ENCODE data around the gene ZMIZ1. TPM values are rescaled to one million over a fixed set of nuclear protein-coding genes. Genes with fewer than 3 reads are reported as not detected.

The ZMIZ1 gene
- total and polyA plus RNA-seq, 4 donors = 3.9 to 19.1 (median 9.8) TPM

GRCh38 chr10:79208251-79208983 is 139.7 kb downstream of the ZMIZ1 start:
- H3K27ac ChIP-seq (ENCODE audit: low read depth in 1 of 2, low read length in 2 of 2) = no peak overlapping the region
- peaks cover 6 to 48% (median 15%) of the 10 kb centered on the region in 4 donors for H3K36me3 ChIP-seq (ENCODE audit: control insufficient read depth in 4 of 4, insufficient read depth in 3 of 4, low read depth in 1 of 4, low read length in 3 of 4)
- no peak for DNase-seq (ENCODE audit: low spot score)

DNA sequence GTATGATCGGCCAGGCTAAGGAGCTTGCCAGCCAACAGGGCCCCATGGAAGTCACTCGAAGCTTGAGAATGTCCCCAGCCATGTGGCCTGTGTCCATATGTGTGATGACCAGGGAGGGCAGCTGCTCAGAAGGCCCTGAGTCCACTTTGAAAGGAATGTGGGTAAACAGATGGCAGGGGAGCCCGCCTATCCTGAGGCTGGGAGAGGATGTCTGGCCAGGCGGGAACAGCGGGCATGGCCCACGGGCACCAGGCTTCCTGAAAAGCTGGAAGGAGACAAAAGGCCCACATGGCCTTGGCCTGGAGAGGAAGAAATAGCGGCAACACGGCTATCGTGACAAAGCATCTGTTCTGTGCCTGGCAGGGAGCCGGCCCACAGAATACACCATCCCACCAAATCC is 140.6 kb downstream of the ZMIZ1 start:
- DNase-seq (ENCODE audit: low spot score) = no peak
- WGBS = 86% methylated on average over 10 of the region's 10 CpGs
- Histone ChIP-seq H3K4me1 (ENCODE audit: control insufficient read depth in 4 of 4, insufficient read depth in 4 of 4, low read length in 3 of 4) (peaks cover 0 to 7% (median 0%) of the 10 kb centered on the region in 4 donors), H3K9ac (ENCODE audit: low read depth in 1 of 2, low read length in 2 of 2) (no peak overlapping the region), H3K27ac (ENCODE audit: low read depth in 1 of 2, low read length in 2 of 2) (no peak overlapping the region), H3K36me3 (ENCODE audit: control insufficient read depth in 4 of 4, insufficient read depth in 3 of 4, low read depth in 1 of 4, low read length in 3 of 4) (peaks cover 6 to 52% (median 15%) of the 10 kb centered on the region in 4 donors), H3K27me3 (ENCODE audit: control insufficient read depth in 4 of 4, insufficient read depth in 4 of 4, low read length in 3 of 4) (no peaks in the 10 kb centered on the region), H3K9me3 (ENCODE audit: control insufficient read depth in 4 of 4, low read length in 3 of 4) (no peaks in the 10 kb centered on the region), H3K4me3 (ENCODE audit: low read depth in 1 of 3, low read length in 3 of 3) (no peak overlapping the region)
- TF ChIP-seq YY1 (IDR thresholded peaks at IDR 0.05) = no peak
- TF ChIP-seq, protein P1, sequence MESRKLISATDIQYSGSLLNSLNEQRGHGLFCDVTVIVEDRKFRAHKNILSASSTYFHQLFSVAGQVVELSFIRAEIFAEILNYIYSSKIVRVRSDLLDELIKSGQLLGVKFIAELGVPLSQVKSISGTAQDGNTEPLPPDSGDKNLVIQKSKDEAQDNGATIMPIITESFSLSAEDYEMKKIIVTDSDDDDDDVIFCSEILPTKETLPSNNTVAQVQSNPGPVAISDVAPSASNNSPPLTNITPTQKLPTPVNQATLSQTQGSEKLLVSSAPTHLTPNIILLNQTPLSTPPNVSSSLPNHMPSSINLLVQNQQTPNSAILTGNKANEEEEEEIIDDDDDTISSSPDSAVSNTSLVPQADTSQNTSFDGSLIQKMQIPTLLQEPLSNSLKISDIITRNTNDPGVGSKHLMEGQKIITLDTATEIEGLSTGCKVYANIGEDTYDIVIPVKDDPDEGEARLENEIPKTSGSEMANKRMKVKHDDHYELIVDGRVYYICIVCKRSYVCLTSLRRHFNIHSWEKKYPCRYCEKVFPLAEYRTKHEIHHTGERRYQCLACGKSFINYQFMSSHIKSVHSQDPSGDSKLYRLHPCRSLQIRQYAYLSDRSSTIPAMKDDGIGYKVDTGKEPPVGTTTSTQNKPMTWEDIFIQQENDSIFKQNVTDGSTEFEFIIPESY (IDR thresholded peaks at IDR 0.05) = no peak
- no peak for TF ChIP-seq ATF3 (IDR thresholded peaks at IDR 0.05)

More at GRCh38 chr10:79208251-79208983, 139.7 kb downstream of the ZMIZ1 start:
- Histone ChIP-seq H3K9me3 (ENCODE audit: control insufficient read depth in 4 of 4, low read length in 3 of 4) (no peaks in the 10 kb centered on the region), H3K9ac (ENCODE audit: low read depth in 1 of 2, low read length in 2 of 2) (no peak overlapping the region), H3K4me3 (ENCODE audit: low read depth in 1 of 3, low read length in 3 of 3) (no peak overlapping the region), H3K27me3 (ENCODE audit: control insufficient read depth in 4 of 4, insufficient read depth in 4 of 4, low read length in 3 of 4) (no peaks in the 10 kb centered on the region), H3K4me1 (ENCODE audit: control insufficient read depth in 4 of 4, insufficient read depth in 4 of 4, low read length in 3 of 4) (peaks cover 0 to 7% (median 0%) of the 10 kb centered on the region in 4 donors)
- 96% methylated on average over 15 of the region's 15 CpGs for WGBS
- TF ChIP-seq, protein P1 (IDR thresholded peaks at IDR 0.05) = no peak
- TF ChIP-seq HNF4A (conservative IDR thresholded peaks at IDR 0.05) (no peak), ATF3 (IDR thresholded peaks at IDR 0.05) (no peak), SP1 (IDR thresholded peaks at IDR 0.05) (no peak), FOXA2 (IDR thresholded peaks at IDR 0.05) (no peak), YY1 (IDR thresholded peaks at IDR 0.05) (no peak), NR2F2 (IDR thresholded peaks at IDR 0.05) (no peak), FOXA1 (IDR thresholded peaks at IDR 0.05) (no peak)

DNA sequence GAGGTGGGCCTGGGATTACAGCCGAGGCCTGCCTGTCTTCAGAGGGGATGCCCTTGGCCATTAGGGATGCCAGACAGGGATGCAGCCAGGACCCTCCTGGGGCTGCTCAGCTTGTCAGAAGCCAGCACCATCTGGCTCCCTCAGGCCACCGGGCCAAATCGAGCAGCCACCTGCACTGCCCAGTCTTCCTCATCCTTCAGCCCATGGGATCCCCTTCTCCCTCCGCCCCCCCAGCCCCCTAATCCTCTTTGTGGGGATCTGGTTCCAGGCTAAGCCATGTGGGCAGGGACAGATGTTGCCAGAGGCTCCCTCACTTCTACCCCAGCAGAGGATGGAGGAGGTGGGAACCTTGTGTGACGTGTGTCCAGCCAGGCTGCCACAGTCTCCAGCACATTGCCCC is 141.1 kb downstream of the ZMIZ1 start:
- no peaks in the 10 kb centered on the region for H3K27me3 ChIP-seq (ENCODE audit: control insufficient read depth in 4 of 4, insufficient read depth in 4 of 4, low read length in 3 of 4)
- no peak for DNase-seq (ENCODE audit: low spot score)
- no peak overlapping the region for H3K9ac ChIP-seq (ENCODE audit: low read depth in 1 of 2, low read length in 2 of 2)
- H3K4me1 ChIP-seq (ENCODE audit: control insufficient read depth in 4 of 4, insufficient read depth in 4 of 4, low read length in 3 of 4) = peaks cover 0 to 7% (median 0%) of the 10 kb centered on the region in 4 donors
- H3K4me3 ChIP-seq (ENCODE audit: low read depth in 1 of 3, low read length in 3 of 3) = no peak overlapping the region
- H3K27ac ChIP-seq (ENCODE audit: low read depth in 1 of 2, low read length in 2 of 2) = no peak overlapping the region
- H3K36me3 ChIP-seq (ENCODE audit: control insufficient read depth in 4 of 4, insufficient read depth in 3 of 4, low read depth in 1 of 4, low read length in 3 of 4) = peaks cover 6 to 53% (median 15%) of the 10 kb centered on the region in 4 donors
- WGBS = 93% methylated on average over 5 of the region's 5 CpGs
- no peaks in the 10 kb centered on the region for H3K9me3 ChIP-seq (ENCODE audit: control insufficient read depth in 4 of 4, low read length in 3 of 4)
- TF ChIP-seq TAF1 (conservative IDR thresholded peaks at IDR 0.05) (no peak), FOXA2 (IDR thresholded peaks at IDR 0.05) (no peak), ATF3 (IDR thresholded peaks at IDR 0.05) (no peak), GABPA (IDR thresholded peaks at IDR 0.05 in 1 of 2, conservative IDR thresholded peaks at IDR 0.05 in 1 of 2) (no peak), MAX (IDR thresholded peaks at IDR 0.05) (no peak), NR2F2 (IDR thresholded peaks at IDR 0.05) (no peak), YY1 (IDR thresholded peaks at IDR 0.05) (no peak), HNF4A (conservative IDR thresholded peaks at IDR 0.05) (no peak), HNF4G (IDR thresholded peaks at IDR 0.05) (no peak), JUND (IDR thresholded peaks at IDR 0.05) (no peak), FOXA1 (IDR thresholded peaks at IDR 0.05) (no peak)
- TF ChIP-seq, protein P2, sequence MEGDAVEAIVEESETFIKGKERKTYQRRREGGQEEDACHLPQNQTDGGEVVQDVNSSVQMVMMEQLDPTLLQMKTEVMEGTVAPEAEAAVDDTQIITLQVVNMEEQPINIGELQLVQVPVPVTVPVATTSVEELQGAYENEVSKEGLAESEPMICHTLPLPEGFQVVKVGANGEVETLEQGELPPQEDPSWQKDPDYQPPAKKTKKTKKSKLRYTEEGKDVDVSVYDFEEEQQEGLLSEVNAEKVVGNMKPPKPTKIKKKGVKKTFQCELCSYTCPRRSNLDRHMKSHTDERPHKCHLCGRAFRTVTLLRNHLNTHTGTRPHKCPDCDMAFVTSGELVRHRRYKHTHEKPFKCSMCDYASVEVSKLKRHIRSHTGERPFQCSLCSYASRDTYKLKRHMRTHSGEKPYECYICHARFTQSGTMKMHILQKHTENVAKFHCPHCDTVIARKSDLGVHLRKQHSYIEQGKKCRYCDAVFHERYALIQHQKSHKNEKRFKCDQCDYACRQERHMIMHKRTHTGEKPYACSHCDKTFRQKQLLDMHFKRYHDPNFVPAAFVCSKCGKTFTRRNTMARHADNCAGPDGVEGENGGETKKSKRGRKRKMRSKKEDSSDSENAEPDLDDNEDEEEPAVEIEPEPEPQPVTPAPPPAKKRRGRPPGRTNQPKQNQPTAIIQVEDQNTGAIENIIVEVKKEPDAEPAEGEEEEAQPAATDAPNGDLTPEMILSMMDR (IDR thresholded peaks at IDR 0.05; ENCODE audit: low read depth, low read length, missing input control) = no peak
- TF ChIP-seq, protein P3, sequence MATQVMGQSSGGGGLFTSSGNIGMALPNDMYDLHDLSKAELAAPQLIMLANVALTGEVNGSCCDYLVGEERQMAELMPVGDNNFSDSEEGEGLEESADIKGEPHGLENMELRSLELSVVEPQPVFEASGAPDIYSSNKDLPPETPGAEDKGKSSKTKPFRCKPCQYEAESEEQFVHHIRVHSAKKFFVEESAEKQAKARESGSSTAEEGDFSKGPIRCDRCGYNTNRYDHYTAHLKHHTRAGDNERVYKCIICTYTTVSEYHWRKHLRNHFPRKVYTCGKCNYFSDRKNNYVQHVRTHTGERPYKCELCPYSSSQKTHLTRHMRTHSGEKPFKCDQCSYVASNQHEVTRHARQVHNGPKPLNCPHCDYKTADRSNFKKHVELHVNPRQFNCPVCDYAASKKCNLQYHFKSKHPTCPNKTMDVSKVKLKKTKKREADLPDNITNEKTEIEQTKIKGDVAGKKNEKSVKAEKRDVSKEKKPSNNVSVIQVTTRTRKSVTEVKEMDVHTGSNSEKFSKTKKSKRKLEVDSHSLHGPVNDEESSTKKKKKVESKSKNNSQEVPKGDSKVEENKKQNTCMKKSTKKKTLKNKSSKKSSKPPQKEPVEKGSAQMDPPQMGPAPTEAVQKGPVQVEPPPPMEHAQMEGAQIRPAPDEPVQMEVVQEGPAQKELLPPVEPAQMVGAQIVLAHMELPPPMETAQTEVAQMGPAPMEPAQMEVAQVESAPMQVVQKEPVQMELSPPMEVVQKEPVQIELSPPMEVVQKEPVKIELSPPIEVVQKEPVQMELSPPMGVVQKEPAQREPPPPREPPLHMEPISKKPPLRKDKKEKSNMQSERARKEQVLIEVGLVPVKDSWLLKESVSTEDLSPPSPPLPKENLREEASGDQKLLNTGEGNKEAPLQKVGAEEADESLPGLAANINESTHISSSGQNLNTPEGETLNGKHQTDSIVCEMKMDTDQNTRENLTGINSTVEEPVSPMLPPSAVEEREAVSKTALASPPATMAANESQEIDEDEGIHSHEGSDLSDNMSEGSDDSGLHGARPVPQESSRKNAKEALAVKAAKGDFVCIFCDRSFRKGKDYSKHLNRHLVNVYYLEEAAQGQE (IDR thresholded peaks at IDR 0.05) = no peak
